Type B pancreatic cell (in vitro differentiated cells): ENCODE data around the gene EDRF1. TPM values are rescaled to one million over a fixed set of nuclear protein-coding genes. Genes with fewer than 3 reads are reported as not detected.

Experiments used
- DNase-seq: peaks from one replicate; pipeline ENCODE4 v3.0.0; 2021; ENCODE audit warnings: mixed read lengths; ENCODE audit not compliant: unreplicated experiment; ENCODE audit errors: extremely low spot score
- H3K27ac Mint-ChIP-seq: 2 replicates; pipeline ENCODE4 v1.8.0; 2021; ENCODE audit warnings: mild to moderate bottlenecking, mixed read lengths
- H3K27me3 Mint-ChIP-seq: 2 replicates; pipeline ENCODE4 v1.8.0; 2021; ENCODE audit warnings: mixed read lengths
- H3K36me3 Mint-ChIP-seq: 2 replicates; pipeline ENCODE4 v1.8.0; 2021; ENCODE audit warnings: mixed read lengths
- H3K4me1 Mint-ChIP-seq: one replicate; pipeline ENCODE4 v1.8.0; 2021; ENCODE audit warnings: mixed read lengths; ENCODE audit not compliant: unreplicated experiment
- H3K4me3 Mint-ChIP-seq: 2 replicates; pipeline ENCODE4 v1.8.0; 2021; ENCODE audit warnings: mild to moderate bottlenecking, mixed read lengths
- H3K9me3 Mint-ChIP-seq: 2 replicates; pipeline ENCODE4 v1.8.0; 2021; ENCODE audit warnings: mixed read lengths
- CTCF ChIP-seq: fragments of 200-600 bp; sonication (generic); conservative IDR thresholded peaks from 2 replicates; pipeline ENCODE4 v1.5.0; 2021; ENCODE audit warnings: antibody characterized with exemption, mild to moderate bottlenecking
- total RNA-seq: library from RNA; stranded (reverse); gene quantifications from 2 replicates; pipeline ENCODE4 v1.2.1, GENCODE V29; 2021; ENCODE audit warnings: low replicate concordance

The EDRF1 gene
- total RNA-seq, 1 donor from 2014 or later = 35.4 TPM

GRCh38 chr10:125734823-125735222 lies 15.3 kb downstream of the EDRF1 start:
- Mint-ChIP-seq H3K4me3 (no peak overlapping the region), H3K4me1 (no peaks in the 10 kb centered on the region), H3K27me3 (no peaks in the 10 kb centered on the region), H3K27ac (no peak overlapping the region), H3K9me3 (no peaks in the 10 kb centered on the region), H3K36me3 (peaks cover 36% of the 10 kb centered on the region)
- no peak for DNase-seq
- TF ChIP-seq CTCF = peak; percentile 52

- Mint-ChIP-seq H3K9me3 (no peaks in the 10 kb centered on the region), H3K27ac (no peak overlapping the region), H3K4me3 (no peak overlapping the region), H3K36me3 (peaks cover 31% of the 10 kb centered on the region), H3K27me3 (no peaks in the 10 kb centered on the region), H3K4me1 (no peaks in the 10 kb centered on the region)
- no peak for TF ChIP-seq CTCF
- no peak for DNase-seq
Measured at GRCh38 chr10:125738206-125738605, 18.7 kb downstream of the EDRF1 start.

GRCh38 chr10:125739994-125740679 lies 20.6 kb downstream of the EDRF1 start:
- H3K4me1 Mint-ChIP-seq = no peaks in the 10 kb centered on the region
- H3K4me3 Mint-ChIP-seq = no peak overlapping the region
- no peak for TF ChIP-seq CTCF
- H3K36me3 Mint-ChIP-seq = peaks cover 43% of the 10 kb centered on the region
- H3K27me3 Mint-ChIP-seq = no peaks in the 10 kb centered on the region
- no peak for DNase-seq
- H3K27ac Mint-ChIP-seq = no peak overlapping the region
- no peaks in the 10 kb centered on the region for H3K9me3 Mint-ChIP-seq

- H3K9me3 Mint-ChIP-seq = no peaks in the 10 kb centered on the region
- no peaks in the 10 kb centered on the region for H3K27me3 Mint-ChIP-seq
- no peaks in the 10 kb centered on the region for H3K4me1 Mint-ChIP-seq
- peak; percentile 49 for TF ChIP-seq CTCF
- peaks cover 34% of the 10 kb centered on the region for H3K36me3 Mint-ChIP-seq
- H3K4me3 Mint-ChIP-seq = no peak overlapping the region
- no peak overlapping the region for H3K27ac Mint-ChIP-seq
- DNase-seq = no peak
Measured at GRCh38 chr10:125742465-125742864, 23.0 kb downstream of the EDRF1 start.

- no peak for TF ChIP-seq CTCF
- Mint-ChIP-seq H3K36me3 (peaks cover 28% of the 10 kb centered on the region), H3K27ac (no peak overlapping the region), H3K4me1 (no peaks in the 10 kb centered on the region), H3K4me3 (no peak overlapping the region), H3K27me3 (no peaks in the 10 kb centered on the region), H3K9me3 (no peaks in the 10 kb centered on the region)
- DNase-seq = no peak
Measured at GRCh38 chr10:125744909-125745308, 25.4 kb downstream of the EDRF1 start.

- H3K9me3 Mint-ChIP-seq = no peaks in the 10 kb centered on the region
- no peak for TF ChIP-seq CTCF
- no peak overlapping the region for H3K27ac Mint-ChIP-seq
- no peaks in the 10 kb centered on the region for H3K4me1 Mint-ChIP-seq
- DNase-seq = no peak
- no peaks in the 10 kb centered on the region for H3K27me3 Mint-ChIP-seq
- no peak overlapping the region for H3K4me3 Mint-ChIP-seq
- H3K36me3 Mint-ChIP-seq = peaks cover 30% of the 10 kb centered on the region
Measured at GRCh38 chr10:125747417-125747816, 27.9 kb downstream of the EDRF1 start.
